Mesothelial cell of epicardium (in vitro differentiated cells): Measurements from ENCODE around the gene NBL1. TPM values are rescaled to one million over a fixed set of nuclear protein-coding genes. Genes with fewer than 3 reads are reported as not detected.

Experiments
- DNase-seq, 2 experiments: peaks; one replicate each; pipeline ENCODE4 v3.0.0; 2021; ENCODE audit warnings: low spot score in 2 of 2; ENCODE audit not compliant: unreplicated experiment in 2 of 2
- H3K27ac Mint-ChIP-seq: 2 replicates; pipeline ENCODE4 v1.8.0; 2021; ENCODE audit warnings: mixed read lengths
- H3K27me3 Mint-ChIP-seq: 2 replicates; pipeline ENCODE4 v1.8.0; 2021; ENCODE audit warnings: low read depth, mixed read lengths
- H3K36me3 Mint-ChIP-seq: 2 replicates; pipeline ENCODE4 v1.8.0; 2021; ENCODE audit warnings: mixed read lengths
- H3K4me1 Mint-ChIP-seq: 2 replicates; pipeline ENCODE4 v1.8.0; 2021; ENCODE audit warnings: mixed read lengths
- H3K4me3 Mint-ChIP-seq: 2 replicates; pipeline ENCODE4 v1.8.0; 2021; ENCODE audit warnings: mild to moderate bottlenecking, moderate library complexity, mixed read lengths
- H3K9me3 Mint-ChIP-seq: 2 replicates; pipeline ENCODE4 v1.8.0; 2021; ENCODE audit warnings: mixed read lengths
- total RNA-seq: library from RNA; stranded (reverse); gene quantifications from 3 replicates; pipeline ENCODE4 v1.2.1, GENCODE V29; 2021
- TF ChIP-seq, protein P1 (sequence below): fragments of 200-600 bp; sonication (generic); IDR thresholded peaks from one replicate; pipeline ENCODE4 v1.5.0; 2021; ENCODE audit warnings: antibody characterized with exemption; ENCODE audit not compliant: unreplicated experiment

Gene NBL1
- total RNA-seq, 1 donor from 2014 or later, result 22.9 TPM

DNA sequence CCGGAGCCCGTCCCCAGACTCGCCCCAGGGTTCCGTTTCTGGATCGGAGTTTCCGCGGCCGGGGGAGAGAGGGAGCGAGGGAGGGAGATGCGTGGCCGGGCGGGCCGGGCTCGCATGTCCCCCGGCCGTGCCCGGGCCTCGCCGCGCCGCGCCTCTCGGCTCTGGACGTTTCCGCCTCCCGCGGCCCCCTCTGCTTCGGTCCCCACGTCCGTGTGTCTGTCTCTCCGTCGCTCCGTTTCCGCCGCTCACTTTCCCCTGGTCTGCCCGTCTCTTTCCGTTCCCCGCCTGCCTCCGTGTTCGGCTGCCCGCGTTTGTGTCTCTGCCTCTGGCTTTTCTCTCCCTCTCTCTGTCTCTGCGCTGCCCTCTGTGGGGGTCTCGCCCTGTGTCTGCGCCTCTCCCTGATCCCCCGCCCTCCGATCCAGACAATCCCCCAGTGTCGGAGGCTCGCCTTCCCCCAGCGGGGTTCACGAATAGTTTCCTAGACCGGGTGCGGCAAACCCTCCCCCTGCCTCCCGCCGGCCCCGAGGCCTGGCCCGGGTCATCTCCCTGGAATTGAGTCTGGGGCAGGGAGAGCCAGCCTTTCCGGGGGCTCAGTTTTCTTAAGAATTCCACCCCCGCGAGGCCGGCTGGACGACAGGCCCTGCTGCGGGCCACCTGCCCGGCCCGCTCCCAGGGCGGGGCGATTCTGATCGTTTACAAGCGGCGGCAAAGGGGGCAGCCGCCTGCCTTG, 735 bp downstream of the NBL1 start:
- Mint-ChIP-seq H3K36me3 (no peaks in the 10 kb centered on the region), H3K27ac (peak overlapping the region; percentile 91), H3K4me1 (peaks cover 10% of the 10 kb centered on the region), H3K9me3 (no peaks in the 10 kb centered on the region), H3K4me3 (peak overlapping the region; percentile 91), H3K27me3 (peaks cover 50% of the 10 kb centered on the region)
- DNase-seq, result peak in 1 of 2 experiments; percentile 56
- TF ChIP-seq, protein P1, sequence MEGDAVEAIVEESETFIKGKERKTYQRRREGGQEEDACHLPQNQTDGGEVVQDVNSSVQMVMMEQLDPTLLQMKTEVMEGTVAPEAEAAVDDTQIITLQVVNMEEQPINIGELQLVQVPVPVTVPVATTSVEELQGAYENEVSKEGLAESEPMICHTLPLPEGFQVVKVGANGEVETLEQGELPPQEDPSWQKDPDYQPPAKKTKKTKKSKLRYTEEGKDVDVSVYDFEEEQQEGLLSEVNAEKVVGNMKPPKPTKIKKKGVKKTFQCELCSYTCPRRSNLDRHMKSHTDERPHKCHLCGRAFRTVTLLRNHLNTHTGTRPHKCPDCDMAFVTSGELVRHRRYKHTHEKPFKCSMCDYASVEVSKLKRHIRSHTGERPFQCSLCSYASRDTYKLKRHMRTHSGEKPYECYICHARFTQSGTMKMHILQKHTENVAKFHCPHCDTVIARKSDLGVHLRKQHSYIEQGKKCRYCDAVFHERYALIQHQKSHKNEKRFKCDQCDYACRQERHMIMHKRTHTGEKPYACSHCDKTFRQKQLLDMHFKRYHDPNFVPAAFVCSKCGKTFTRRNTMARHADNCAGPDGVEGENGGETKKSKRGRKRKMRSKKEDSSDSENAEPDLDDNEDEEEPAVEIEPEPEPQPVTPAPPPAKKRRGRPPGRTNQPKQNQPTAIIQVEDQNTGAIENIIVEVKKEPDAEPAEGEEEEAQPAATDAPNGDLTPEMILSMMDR, result no peak

GRCh38 chr1:19645411-19646251, 1.5 kb downstream of the NBL1 start:
- Mint-ChIP-seq H3K27ac (peak overlapping the region; percentile 50), H3K27me3 (peaks cover 43% of the 10 kb centered on the region), H3K9me3 (no peaks in the 10 kb centered on the region), H3K4me1 (peaks cover 4% of the 10 kb centered on the region), H3K4me3 (peak overlapping the region; percentile 91), H3K36me3 (no peaks in the 10 kb centered on the region)
- TF ChIP-seq, protein P1, result no peak
- no peak for DNase-seq

- Mint-ChIP-seq H3K36me3 (no peaks in the 10 kb centered on the region), H3K9me3 (no peaks in the 10 kb centered on the region), H3K27me3 (peaks cover 33% of the 10 kb centered on the region), H3K4me3 (peak overlapping the region; percentile 91), H3K4me1 (peaks cover 4% of the 10 kb centered on the region), H3K27ac (no peak overlapping the region)
- no peak for DNase-seq
- TF ChIP-seq, protein P1, result no peak
Measured at GRCh38 chr1:19646377-19647319, 2.5 kb downstream of the NBL1 start.

- Mint-ChIP-seq H3K4me3 (no peak overlapping the region), H3K36me3 (no peaks in the 10 kb centered on the region), H3K4me1 (peaks cover 4% of the 10 kb centered on the region), H3K27ac (no peak overlapping the region), H3K9me3 (no peaks in the 10 kb centered on the region), H3K27me3 (peaks cover 24% of the 10 kb centered on the region)
- TF ChIP-seq, protein P1, result no peak
- no peak for DNase-seq
Measured at GRCh38 chr1:19647643-19648042, 3.5 kb downstream of the NBL1 start.

- no peak overlapping the region for H3K4me3 Mint-ChIP-seq
- H3K27ac Mint-ChIP-seq, result no peak overlapping the region
Measured at GRCh38 chr1:19648239-19648638, 4.1 kb downstream of the NBL1 start.

More at GRCh38 chr1:19648239-19648638, 4.1 kb downstream of the NBL1 start:
- no peaks in the 10 kb centered on the region for H3K9me3 Mint-ChIP-seq
- no peaks in the 10 kb centered on the region for H3K36me3 Mint-ChIP-seq
- peaks cover 4% of the 10 kb centered on the region for H3K4me1 Mint-ChIP-seq
- no peak for DNase-seq
- TF ChIP-seq, protein P1, result no peak
- peaks cover 18% of the 10 kb centered on the region for H3K27me3 Mint-ChIP-seq
